Mesendoderm (in vitro differentiated cells): ENCODE data around the gene NECAP2.
"Not testable (repeated sequence)": the region's sequence is repeated elsewhere in the genome, so short reads cannot be mapped to it uniquely, and the experiment has no call there.

Experiments used
- DNase-seq: peaks from one replicate; pipeline ENCODE4 v3.0.0; 2013
- H2AK5ac ChIP-seq: 2 replicates; pipeline ENCODE4 v1.6.1; 2013; ENCODE audit warnings: low read length, inconsistent platforms
- H2BK120ac ChIP-seq: 2 replicates; pipeline ENCODE4 v1.6.1; 2013; ENCODE audit warnings: low read depth, mild to moderate bottlenecking, low read length, moderate library complexity, mixed read lengths
- H2BK15ac ChIP-seq: replicated peaks from 2 replicates; pipeline ENCODE4 v1.6.1; 2013; ENCODE audit warnings: low read depth, mild to moderate bottlenecking, moderate library complexity
- H2BK5ac ChIP-seq: 2 replicates; pipeline ENCODE4 v1.6.1; 2013; ENCODE audit warnings: low read length, inconsistent platforms
- H3K18ac ChIP-seq: 2 replicates; pipeline ENCODE4 v1.6.1; 2013; ENCODE audit warnings: mild to moderate bottlenecking, low read length, mixed read lengths
- H3K23ac ChIP-seq: one replicate; pipeline ENCODE4 v1.6.1; 2013; ENCODE audit warnings: low read length
- H3K27ac ChIP-seq: 2 replicates; pipeline ENCODE4 v1.5.1; 2013; ENCODE audit warnings: low read depth, mild to moderate bottlenecking, inconsistent platforms, low read length, moderate library complexity
- H3K27me3 ChIP-seq: 2 replicates; pipeline ENCODE4 v1.6.1; 2013; ENCODE audit warnings: low read length, control low read depth, mild to moderate bottlenecking, inconsistent platforms; ENCODE audit not compliant: insufficient read depth, poor library complexity
- H3K36me3 ChIP-seq: 2 replicates; pipeline ENCODE4 v1.6.1; 2013; ENCODE audit warnings: low read length, inconsistent platforms; ENCODE audit not compliant: control insufficient read depth, insufficient read depth
- H3K4ac ChIP-seq: one replicate; pipeline ENCODE4 v1.6.1; 2013; ENCODE audit warnings: low read depth, mild to moderate bottlenecking, low read length, moderate library complexity
- H3K4me1 ChIP-seq: 2 replicates; pipeline ENCODE4 v1.6.1; 2013; ENCODE audit warnings: low read depth, low read length, inconsistent platforms; ENCODE audit not compliant: control insufficient read depth
- H3K4me2 ChIP-seq: 2 replicates; pipeline ENCODE4 v1.6.1; 2013; ENCODE audit warnings: low read length
- H3K4me3 ChIP-seq: 2 replicates; pipeline ENCODE4 v1.5.1; 2013; ENCODE audit warnings: mild to moderate bottlenecking, low read length
- H3K56ac ChIP-seq: one replicate; pipeline ENCODE4 v1.6.1; 2013; ENCODE audit warnings: low read length
- H3K79me1 ChIP-seq: 2 replicates; pipeline ENCODE4 v1.6.1; 2013; ENCODE audit warnings: low read length, inconsistent platforms
- H3K79me2 ChIP-seq: 2 replicates; pipeline ENCODE4 v1.6.1; 2013; ENCODE audit warnings: mild to moderate bottlenecking, low read length; ENCODE audit not compliant: control insufficient read depth, insufficient read depth
- H3K9ac ChIP-seq: 2 replicates; pipeline ENCODE4 v1.6.1; 2013; ENCODE audit warnings: low read length, inconsistent platforms
- H4K5ac ChIP-seq: one replicate; pipeline ENCODE4 v1.6.1; 2013; ENCODE audit warnings: low read length
- H4K8ac ChIP-seq: one replicate; pipeline ENCODE4 v1.6.1; 2013; ENCODE audit warnings: low read depth, mild to moderate bottlenecking, control low read depth, low read length, moderate library complexity
- WGBS: extraction: QIAGEN DNeasy Blood & Tissue Kit; methylation state at CpG from one replicate; pipeline ENCODE4 v1.1.7; 2013; ENCODE audit warnings: low lambda C conversion rate, missing lambda C conversion rate; ENCODE audit not compliant: insufficient coverage; ENCODE audit errors: extremely low coverage; 5-methylcytosine and 5-hydroxymethylcytosine counted together

The NECAP2 gene

DNA sequence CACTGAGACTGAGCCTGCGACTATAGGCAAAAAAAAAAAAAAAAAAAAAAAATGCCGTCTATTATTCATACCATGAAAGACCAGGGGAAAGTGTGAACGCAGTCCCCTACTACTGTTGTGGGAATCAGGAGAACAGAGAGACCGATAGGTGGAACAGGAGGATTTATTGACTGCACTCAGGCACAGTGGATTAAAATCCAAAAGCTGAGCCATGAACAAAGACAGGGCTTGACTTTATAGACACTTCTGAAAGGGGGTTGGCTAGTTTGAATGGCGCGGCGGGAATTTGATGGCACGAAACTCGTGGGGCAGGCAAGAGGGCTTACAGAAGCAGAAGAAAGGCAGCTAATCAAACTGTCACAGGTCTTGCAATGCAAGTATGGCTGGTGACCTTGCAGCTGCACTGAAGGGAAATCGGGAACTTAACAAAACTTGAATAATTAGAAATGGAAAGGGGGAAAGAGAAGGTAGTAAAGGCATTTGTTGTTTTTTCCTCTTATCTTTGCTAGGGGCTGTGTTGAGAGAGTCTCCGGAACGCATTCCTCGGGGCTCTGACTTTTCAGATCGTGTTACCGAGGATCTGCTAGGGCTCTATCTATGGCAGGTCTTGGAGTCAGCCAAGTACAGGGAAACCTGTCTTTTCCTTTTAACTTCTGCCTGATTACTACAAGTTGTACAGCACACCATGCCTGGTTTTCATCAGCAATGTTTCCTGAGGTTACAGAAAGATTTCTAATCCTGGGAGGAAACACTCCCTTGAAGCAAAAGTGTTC is 66.0 kb downstream of the NECAP2 start:
- H3K27me3 ChIP-seq, H3K4me2 ChIP-seq, H4K5ac ChIP-seq, H3K4me1 ChIP-seq, H3K9ac ChIP-seq, H3K56ac ChIP-seq, H3K23ac ChIP-seq, H2BK120ac ChIP-seq, H3K79me2 ChIP-seq, DNase-seq, H3K36me3 ChIP-seq, H2BK5ac ChIP-seq, H3K18ac ChIP-seq, H3K79me1 ChIP-seq, H3K27ac ChIP-seq, H3K4ac ChIP-seq, H4K8ac ChIP-seq, H2BK15ac ChIP-seq, H3K4me3 ChIP-seq, H2AK5ac ChIP-seq: not testable (repeated sequence)
- WGBS: no CpG with 5 or more reads among the region's 15 CpGs

DNA sequence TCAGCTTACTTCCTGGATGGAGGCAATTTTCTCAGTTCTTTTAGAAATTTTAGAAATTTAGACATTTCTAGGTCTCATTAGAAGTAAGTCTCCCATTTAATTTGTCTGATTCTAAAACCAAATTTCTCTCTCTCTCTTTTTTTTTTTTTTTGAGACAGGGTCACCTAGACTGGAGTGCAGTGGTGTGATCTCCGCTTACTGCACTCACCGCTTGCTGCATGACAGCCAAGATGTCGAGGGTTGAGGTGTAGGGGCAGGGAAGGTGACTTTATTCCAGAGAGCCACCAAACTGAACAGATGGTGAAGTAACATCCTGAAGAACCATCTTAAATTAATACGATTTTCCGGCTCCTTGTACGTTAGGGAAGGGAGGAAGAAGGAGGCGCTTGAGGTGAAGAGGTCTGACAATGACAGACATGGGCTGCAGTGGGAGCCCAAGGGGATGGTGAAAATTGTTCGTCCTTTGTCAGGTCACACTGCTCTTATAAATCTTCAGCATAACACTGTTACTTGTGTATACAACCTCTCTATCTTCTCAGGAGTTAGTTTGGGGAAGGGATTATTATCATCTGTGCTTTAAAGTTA is 68.4 kb downstream of the NECAP2 start:
- H4K5ac ChIP-seq, H3K79me2 ChIP-seq: not testable (repeated sequence)

More for the DNA sequence above, 68.4 kb downstream of the NECAP2 start:
- not testable (repeated sequence) for H3K23ac ChIP-seq, H3K56ac ChIP-seq, H3K27me3 ChIP-seq, H3K27ac ChIP-seq, H3K36me3 ChIP-seq, H2BK5ac ChIP-seq, H3K4me3 ChIP-seq, H2BK120ac ChIP-seq, H3K4me2 ChIP-seq, H2AK5ac ChIP-seq, H3K4ac ChIP-seq, DNase-seq, H3K4me1 ChIP-seq, H4K8ac ChIP-seq, H3K18ac ChIP-seq, H3K79me1 ChIP-seq, H2BK15ac ChIP-seq, H3K9ac ChIP-seq
- no CpG with 5 or more reads among the region's 8 CpGs for WGBS
